Adrenal gland (tissue), 12 donors: ENCODE results near the gene VDAC2. TPM values are rescaled to one million over a fixed set of nuclear protein-coding genes. Genes with fewer than 3 reads are reported as not detected.
A peak's percentile ranks its signal among the peaks of the same experiment; 100 is the strongest.

ENCODE experiments used
- DNase-seq, 7 donors: peaks; one replicate each; pipeline ENCODE4 v3.0.0-alpha.2; 2019 to 2020
- H3K27ac ChIP-seq, 5 donors: fragments of 200-600 bp; sonication (generic) in 4 of 5; 1 replicate in 3 of 5; 2 replicates in 2 of 5; pipeline versions ENCODE4 v1.5.1 to v1.8.0; 2016 to 2020; ENCODE audit warnings: mild to moderate bottlenecking in 1 of 5
- H3K27me3 ChIP-seq: fragments of 200-600 bp; 2 replicates; pipeline ENCODE4 v1.8.0; 2021
- H3K36me3 ChIP-seq, 2 donors: fragments of 200-600 bp; replicated peaks in 1 of 2; 1 replicate in 1 of 2; 2 replicates in 1 of 2; pipeline versions ENCODE4 v1.5.1 to v1.8.0; 2018 to 2022
- H3K4me1 ChIP-seq, 2 donors: fragments of 200-600 bp; replicated peaks in 1 of 2; 1 replicate in 1 of 2; 2 replicates in 1 of 2; pipeline versions ENCODE4 v1.5.1 to v1.8.0; 2018 to 2021
- H3K4me3 ChIP-seq, 4 donors: fragments of 200-600 bp; sonication (generic) in 3 of 4; one replicate each; pipeline ENCODE4 v1.5.1; 2016 to 2018
- H3K9me3 ChIP-seq, 3 donors: fragments of 200-600 bp; sonication (generic) in 1 of 3; replicated peaks in 1 of 3; 1 replicate in 2 of 3; 2 replicates in 1 of 3; pipeline versions ENCODE4 v1.5.1 to v1.8.0; 2016 to 2021
- POLR2A ChIP-seq, 2 donors: fragments of 450-650 bp; IDR thresholded peaks; one replicate each; pipeline ENCODE4 v1.6.1; 2017; ENCODE audit warnings: antibody characterized with exemption in 2 of 2, mild to moderate bottlenecking in 2 of 2, moderate library complexity in 1 of 2
- WGBS, 4 donors: extraction: QIAGEN DNeasy Blood & Tissue Kit in 2 of 4; methylation state at CpG; one replicate each; pipeline versions ENCODE4 v1.1.5 to v1.1.7; 2013 to 2017; 5-methylcytosine and 5-hydroxymethylcytosine counted together
- intact Hi-C, 2 donors: fragments of 100-400 bp; cut with DNase I; formaldehyde crosslinking; loops; one replicate each; pipeline versions ENCODE4 v1.14.1 to v1.15.0; 2022 to 2023
- polyA plus RNA-seq, 3 donors: library from polyadenylated mRNA; stranded (reverse); fragments of 200-250 nt in 2 of 3; fragments of 350-450 nt in 1 of 3; fragmentation: Illumina TruSeq in 1 of 3; extraction: RNeasy Lipid Tissue Mini Kit (QIAGEN cat#74804) in 1 of 3; gene quantifications; one replicate each; pipeline ENCODE4 v1.2.3, GENCODE V29; 2013 to 2014
- total RNA-seq, 9 donors: library from RNA; depleted of rRNA in 4 of 9; stranded (reverse); fragments of >200 nt in 4 of 9; fragments of 120-200 nt in 1 of 9; fragmentation: NEBNext Ultra II Directional in 1 of 9; extraction: Animal tissue kit (Norgen Biotek cat#: 25700) in 1 of 9; gene quantifications; one replicate each; pipeline versions ENCODE4 v1.1.0 to v1.2.4, GENCODE V29; 2013 to 2023
- TF ChIP-seq, protein P1 (sequence below), 6 experiments: fragments of 450-650 bp in 4 of 6; fragments of 200-600 bp in 2 of 6; sonication (generic) in 1 of 6; IDR thresholded peaks; 1 replicate in 5 of 6; 2 replicates in 1 of 6; pipeline versions ENCODE4 v1.5.1 to v1.8.0; 2016 to 2021; ENCODE audit warnings: antibody characterized with exemption in 6 of 6, mild to moderate bottlenecking in 2 of 6, moderate library complexity in 1 of 6
- donor health status: healthy with polysubstance abuse.
- donor health status: Bipolar disorder and iron deficiency.
- donor health status: DM: yes; HTN: yes; CAD: no.
- donor health status: DM: no; HTN: no; CAD: no.
- donor health status: DM: no; HTN: no; CAD: no.
- donor health status: DM: yes; HTN: yes; CAD: no.

The VDAC2 gene
- total and polyA plus RNA-seq, 12 donors: 83.2 to 297 (median 183) TPM

DNA sequence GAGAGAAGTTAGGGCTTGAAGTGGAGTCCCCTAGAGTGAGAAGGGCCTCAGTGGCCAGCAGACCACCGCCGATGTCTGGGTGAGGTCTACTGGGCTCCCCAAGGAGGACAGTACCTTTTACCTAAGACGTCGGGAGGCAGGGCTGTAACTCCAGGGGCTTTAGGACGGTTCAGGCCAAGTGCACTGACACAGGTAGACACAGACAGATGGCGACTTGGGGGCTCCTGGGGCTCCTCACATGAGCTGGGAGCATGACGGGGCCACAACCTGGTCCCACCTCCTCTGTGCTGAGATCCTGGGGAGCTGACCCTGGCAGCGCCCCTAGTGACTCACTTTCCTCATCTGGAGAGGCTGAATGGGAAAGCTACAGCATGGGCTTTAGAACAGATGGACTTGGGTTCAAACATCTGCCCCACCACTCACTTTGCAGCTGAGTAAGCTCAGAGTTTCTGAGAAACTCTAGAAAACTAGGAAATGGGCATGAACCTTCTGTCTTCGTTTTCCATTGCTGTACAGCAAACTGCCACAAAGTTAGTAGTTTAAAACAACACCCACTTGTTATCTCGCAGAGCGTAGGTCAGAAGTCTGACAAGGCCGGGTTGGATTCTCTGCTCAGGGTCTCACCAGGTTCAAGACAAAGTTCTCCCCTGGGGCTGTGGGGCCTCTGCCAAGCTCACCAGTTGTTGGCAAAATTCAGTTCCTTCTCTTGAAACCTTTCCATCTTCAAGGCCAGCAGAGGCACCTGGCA is 29.9 kb downstream of the VDAC2 start:
- H3K9me3 ChIP-seq: no peaks in the 10 kb centered on the region
- H3K4me1 ChIP-seq: peaks cover 0 to under 1% of the 10 kb centered on the region in 2 donors
- no peak for TF ChIP-seq POLR2A (IDR thresholded peaks at IDR 0.05)
- TF ChIP-seq, protein P1, sequence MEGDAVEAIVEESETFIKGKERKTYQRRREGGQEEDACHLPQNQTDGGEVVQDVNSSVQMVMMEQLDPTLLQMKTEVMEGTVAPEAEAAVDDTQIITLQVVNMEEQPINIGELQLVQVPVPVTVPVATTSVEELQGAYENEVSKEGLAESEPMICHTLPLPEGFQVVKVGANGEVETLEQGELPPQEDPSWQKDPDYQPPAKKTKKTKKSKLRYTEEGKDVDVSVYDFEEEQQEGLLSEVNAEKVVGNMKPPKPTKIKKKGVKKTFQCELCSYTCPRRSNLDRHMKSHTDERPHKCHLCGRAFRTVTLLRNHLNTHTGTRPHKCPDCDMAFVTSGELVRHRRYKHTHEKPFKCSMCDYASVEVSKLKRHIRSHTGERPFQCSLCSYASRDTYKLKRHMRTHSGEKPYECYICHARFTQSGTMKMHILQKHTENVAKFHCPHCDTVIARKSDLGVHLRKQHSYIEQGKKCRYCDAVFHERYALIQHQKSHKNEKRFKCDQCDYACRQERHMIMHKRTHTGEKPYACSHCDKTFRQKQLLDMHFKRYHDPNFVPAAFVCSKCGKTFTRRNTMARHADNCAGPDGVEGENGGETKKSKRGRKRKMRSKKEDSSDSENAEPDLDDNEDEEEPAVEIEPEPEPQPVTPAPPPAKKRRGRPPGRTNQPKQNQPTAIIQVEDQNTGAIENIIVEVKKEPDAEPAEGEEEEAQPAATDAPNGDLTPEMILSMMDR (IDR thresholded peaks at IDR 0.05): no peak
- no peak for DNase-seq
- H3K36me3 ChIP-seq: no peaks in the 10 kb centered on the region
- intact Hi-C loops: no loop called here
- H3K4me3 ChIP-seq: no peak overlapping the region
- 93 to 94% (median 94%) methylated on average over 9 to 12 of the region's 12 CpGs for WGBS, 4 donors
- H3K27me3 ChIP-seq: no peaks in the 10 kb centered on the region
- H3K27ac ChIP-seq: no peak overlapping the region

GRCh38 chr10:75243426-75243825 is 32.8 kb downstream of the VDAC2 start:
- 84 to 93% (median 90%) methylated on average over 10 of the region's 10 CpGs for WGBS, 4 donors
- Histone ChIP-seq H3K36me3 (no peaks in the 10 kb centered on the region), H3K27ac (no peak overlapping the region), H3K4me3 (no peak overlapping the region), H3K4me1 (no peaks in the 10 kb centered on the region), H3K9me3 (no peaks in the 10 kb centered on the region), H3K27me3 (no peaks in the 10 kb centered on the region)
- no peak for TF ChIP-seq POLR2A (IDR thresholded peaks at IDR 0.05)
- TF ChIP-seq, protein P1 (IDR thresholded peaks at IDR 0.05): no peak
- DNase-seq: peak in 1 of 7 donors; percentile 4
- intact Hi-C loops: no loop called here

DNA sequence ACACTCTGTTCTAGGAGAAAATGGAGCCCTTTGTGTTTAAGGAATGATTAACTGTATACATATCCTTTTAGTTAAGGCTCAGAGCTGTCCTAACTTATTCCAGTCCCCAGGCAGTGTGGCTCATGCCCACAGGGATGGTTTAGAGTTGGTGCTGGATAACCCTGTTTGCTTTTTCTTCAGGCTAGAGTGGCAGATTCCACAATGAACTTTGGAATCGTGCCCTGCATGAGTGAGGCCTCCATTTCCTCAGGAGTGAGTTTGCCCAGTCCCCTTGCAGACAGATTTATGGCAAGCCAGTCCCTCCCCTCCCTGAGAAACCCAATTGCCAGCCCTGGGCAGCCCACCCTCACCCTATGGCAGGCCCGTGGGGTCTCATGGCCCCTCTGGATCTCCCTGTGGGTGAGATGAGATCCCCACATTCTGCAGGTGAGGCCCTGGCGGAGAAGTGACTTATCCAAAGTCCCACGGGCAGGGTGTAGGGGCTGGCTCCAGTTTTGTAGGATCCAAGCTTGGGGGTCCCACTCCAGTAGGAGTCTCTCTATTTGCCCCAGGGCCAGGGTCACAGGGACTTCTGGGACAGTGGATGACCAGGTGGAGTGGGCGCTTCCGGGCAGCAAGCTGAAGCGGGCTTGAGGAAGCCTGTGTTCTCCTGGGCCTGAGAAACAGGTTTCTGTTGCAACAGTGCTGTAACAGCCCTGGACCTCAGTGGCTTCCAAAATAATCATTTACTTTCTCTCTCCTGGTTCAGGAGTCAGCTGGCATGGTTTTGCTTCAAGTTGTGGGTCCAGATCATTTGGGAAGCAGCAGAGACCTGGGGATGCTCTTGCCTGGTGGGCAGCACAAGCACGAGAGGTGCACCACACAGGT is 34.1 kb downstream of the VDAC2 start:
- H3K4me1 ChIP-seq: no peaks in the 10 kb centered on the region
- H3K27me3 ChIP-seq: no peaks in the 10 kb centered on the region
- H3K4me3 ChIP-seq: no peak overlapping the region
- H3K27ac ChIP-seq: no peak overlapping the region
- no peaks in the 10 kb centered on the region for H3K36me3 ChIP-seq
- 80 to 90% (median 87%) methylated on average over 5 to 8 of the region's 8 CpGs for WGBS, 4 donors
- intact Hi-C loops: no loop called here
- TF ChIP-seq, protein P1 (IDR thresholded peaks at IDR 0.05): no peak
- no peak for TF ChIP-seq POLR2A (IDR thresholded peaks at IDR 0.05)
- H3K9me3 ChIP-seq: no peaks in the 10 kb centered on the region
- DNase-seq: no peak
